MCF 10A (cell line): ENCODE data around the gene MBOAT7. TPM values are rescaled to one million over a fixed set of nuclear protein-coding genes. Genes with fewer than 3 reads are reported as not detected.

Source experiments
- BruUV-seq: library from RNA; stranded (reverse); fragments of 400-500 nt; replicated peaks from 2 replicates; lab custom pipeline; 2021; lab: Mats Ljungman, UMichigan
- CTCF ChIA-PET: fragments of 300-600 bp; sonication (Branson Sonifier 250); formaldehyde crosslinking; extraction: SDS; loops from one replicate; lab custom pipeline; 2021; ENCODE audit warnings: antibody characterized with exemption, inconsistent platforms; lab: Yijun Ruan, JAX
- POLR2A ChIA-PET: fragments of 300-600, 350-650 bp; sonication (Branson Sonifier 250); formaldehyde crosslinking; extraction: SDS; loops from one replicate; lab custom pipeline; 2020; ENCODE audit warnings: antibody characterized with exemption, inconsistent platforms; lab: Yijun Ruan, JAX
- DNase-seq: peaks from one replicate; pipeline ENCODE4 v3.0.0-alpha.2; 2018; ENCODE audit not compliant: unreplicated experiment
- H3K27ac Mint-ChIP-seq: one replicate; pipeline ENCODE4 v1.8.0; 2022; ENCODE audit warnings: mild to moderate bottlenecking, low read depth, mixed read lengths; ENCODE audit not compliant: unreplicated experiment
- H3K27me3 Mint-ChIP-seq: one replicate; pipeline ENCODE4 v1.8.0; 2022; ENCODE audit warnings: mixed read lengths; ENCODE audit not compliant: insufficient read depth, unreplicated experiment
- H3K36me3 Mint-ChIP-seq: one replicate; pipeline ENCODE4 v1.8.0; 2022; ENCODE audit warnings: mild to moderate bottlenecking, moderate library complexity, mixed read lengths; ENCODE audit not compliant: insufficient read depth, unreplicated experiment
- H3K4me1 Mint-ChIP-seq: one replicate; pipeline ENCODE4 v1.8.0; 2022; ENCODE audit warnings: mixed read lengths; ENCODE audit not compliant: insufficient read depth, unreplicated experiment
- H3K4me3 Mint-ChIP-seq: one replicate; pipeline ENCODE4 v1.8.0; 2022; ENCODE audit warnings: mild to moderate bottlenecking, moderate library complexity, mixed read lengths; ENCODE audit not compliant: unreplicated experiment
- H3K9me3 Mint-ChIP-seq: one replicate; pipeline ENCODE4 v1.8.0; 2022; ENCODE audit warnings: mixed read lengths; ENCODE audit not compliant: unreplicated experiment
- CTCF ChIP-seq: fragments of 200-600 bp; IDR thresholded peaks from one replicate; pipeline ENCODE4 v1.8.0; 2022; ENCODE audit warnings: antibody characterized with exemption, mild to moderate bottlenecking; ENCODE audit not compliant: unreplicated experiment
- intact Hi-C: fragments of 100-400 bp; cut with micrococcal nuclease; formaldehyde crosslinking; loops from 2 replicates; pipeline ENCODE4 v1.14.1; 2022
- total RNA-seq: library from RNA; stranded (reverse); gene quantifications from 2 replicates; pipeline ENCODE4 v1.2.3, GENCODE V29; 2022

MBOAT7 gene
- total RNA-seq, 1 experiment from 2014 or later, result 43.8 TPM

DNA sequence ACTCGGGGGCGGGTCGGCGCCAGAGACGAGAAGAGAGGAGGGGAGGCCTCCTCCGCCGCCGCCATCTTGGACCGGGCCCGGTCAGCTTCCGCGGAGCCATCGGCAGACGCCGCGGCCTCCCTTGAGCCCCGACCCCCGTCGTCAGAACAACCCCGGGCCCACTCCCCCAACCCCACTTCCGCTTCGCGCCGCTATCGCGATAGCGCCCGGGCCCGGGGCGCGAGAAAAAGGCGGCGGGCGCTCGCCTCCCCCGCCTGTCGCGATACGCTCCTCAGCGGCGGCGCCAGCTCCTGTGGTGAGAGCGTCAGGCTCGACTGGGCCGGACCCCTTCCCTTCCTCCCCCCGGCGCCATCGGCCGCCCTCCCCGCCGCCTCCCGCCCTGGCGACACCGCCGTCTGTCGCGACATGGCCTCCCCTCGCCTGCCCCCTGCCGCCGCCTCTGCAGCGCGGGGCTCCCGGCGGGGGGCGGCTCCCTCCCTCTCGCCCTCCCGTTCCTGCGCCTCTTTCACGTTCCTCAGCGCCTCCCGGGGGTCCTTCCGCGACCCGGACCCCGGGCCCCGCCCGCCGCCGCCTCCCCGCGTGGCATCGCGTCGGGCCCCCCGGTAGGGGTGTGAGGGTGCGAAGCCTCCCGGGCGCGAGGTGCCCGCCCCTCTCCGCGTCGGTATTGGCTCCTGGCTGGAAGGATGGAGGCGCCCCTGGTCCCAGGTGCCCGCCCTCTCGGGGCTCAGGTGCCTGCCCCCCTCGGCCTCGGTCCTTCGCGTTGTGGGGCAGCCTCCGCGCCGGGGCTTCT lies 51.5 kb downstream of the MBOAT7 start, which contains the start of gene CNOT3:
Gene CNOT3 (plus strand): TSS at position 64 of the 790 bp plus-strand sequence. CDS start 5,217 bp downstream, outside the sequence.
- no peaks in the 10 kb centered on the region for H3K9me3 Mint-ChIP-seq
- peak within 1 kb of the TSS; percentile 79 for H3K4me3 Mint-ChIP-seq
- peaks cover 25% of the 10 kb centered on the region for H3K4me1 Mint-ChIP-seq
- DNase-seq, result no peak
- H3K27me3 Mint-ChIP-seq, result no peaks in the 10 kb centered on the region
- peak within 1 kb of the TSS; percentile 92 for H3K27ac Mint-ChIP-seq
- H3K36me3 Mint-ChIP-seq, result peaks cover 3% of the 10 kb centered on the region
- POLR2A ChIA-PET, result interaction anchor here (0.6 to 5.7 kb wide), 19 partner anchors 10 to 1463 kb away, joined by 3 to 110 read pairs (median 5); partner anchors contain the start of genes LENG1, LENG8, MBOAT7 and MYADM
- no TSS peak for BruUV-seq
- TF ChIP-seq CTCF, result no peak
- CTCF ChIA-PET, result interaction anchor here (2.0 kb wide), 1 partner anchor 31 kb away, joined by 7 read pairs; no protein-coding TSS in a partner anchor
- intact Hi-C loops, result loop anchor here (2.0 kb wide), 3 partner anchors 21 to 269 kb away; partner anchors contain the start of genes LENG1 and MBOAT7

- no peaks in the 10 kb centered on the region for H3K9me3 Mint-ChIP-seq
- CTCF ChIA-PET, result interaction anchor here (0.5 to 2.0 kb wide), 8 partner anchors 22 to 296 kb away, joined by 3 to 7 read pairs (median 3); partner anchors contain the start of gene LENG1
Observed at GRCh38 chr19:54136864-54137698, 52.3 kb downstream of the MBOAT7 start.

GRCh38 chr19:54136086-54136863 lies 53.1 kb downstream of the MBOAT7 start:
- no peaks in the 10 kb centered on the region for H3K9me3 Mint-ChIP-seq
- H3K36me3 Mint-ChIP-seq, result peaks cover 7% of the 10 kb centered on the region
- CTCF ChIA-PET, result interaction anchor here (0.6 to 1.4 kb wide), 4 partner anchors 22 to 1125 kb away, joined by 3 to 4 read pairs (median 3); no protein-coding TSS in a partner anchor
- peak overlapping the region; percentile 79 for H3K4me3 Mint-ChIP-seq
- peak overlapping the region; percentile 71 for H3K27ac Mint-ChIP-seq
- no peak for TF ChIP-seq CTCF
- intact Hi-C loops, result loop anchor here (2.0 kb wide), 3 partner anchors 23 to 267 kb away; partner anchors contain the start of genes LENG1 and MBOAT7
- H3K4me1 Mint-ChIP-seq, result peaks cover 25% of the 10 kb centered on the region
- H3K27me3 Mint-ChIP-seq, result no peaks in the 10 kb centered on the region
- no peak for DNase-seq
- BruUV-seq, result TSS peak; percentile 76
- POLR2A ChIA-PET, result interaction anchor here (0.6 to 5.7 kb wide), 21 partner anchors 9 to 980 kb away, joined by 3 to 110 read pairs (median 4); partner anchors contain the start of genes LENG1, MBOAT7, MYADM and PRPF31

More at GRCh38 chr19:54136864-54137698, 52.3 kb downstream of the MBOAT7 start:
- intact Hi-C loops, result loop anchor here (2.0 kb wide), 3 partner anchors 22 to 268 kb away; partner anchors contain the start of genes LENG1 and MBOAT7
- peak; percentile 100 for DNase-seq
- Mint-ChIP-seq H3K27ac (peak overlapping the region; percentile 92), H3K36me3 (peaks cover 7% of the 10 kb centered on the region), H3K27me3 (no peaks in the 10 kb centered on the region), H3K4me1 (peaks cover 25% of the 10 kb centered on the region), H3K4me3 (peak overlapping the region; percentile 79)
- TF ChIP-seq CTCF, result no peak
- BruUV-seq, result no TSS peak
- POLR2A ChIA-PET, result interaction anchor here (0.6 to 5.7 kb wide), 29 partner anchors 10 to 1954 kb away, joined by 3 to 110 read pairs (median 4); partner anchors contain the start of genes LENG1, LENG8, MBOAT7 and MYADM
